ENCODE data around the gene SLC30A3. TPM values are rescaled to one million over a fixed set of nuclear protein-coding genes. Genes with fewer than 3 reads are reported as not detected.

SLC30A3 gene
- total and polyA plus RNA-seq, 2 of the 13 experiments (the other 11 are each of a cell fraction or from before 2014, with no cell fraction given), result 0.38 to 0.79 TPM

- TF ChIP-seq AFF4 (CRISPR knock-in tag; IDR thresholded peaks at IDR 0.05), result no peak
- no peak for TF ChIP-seq ZMYM4 (CRISPR knock-in tag; IDR thresholded peaks at IDR 0.05)
- no peak for TF ChIP-seq LCORL (IDR thresholded peaks at IDR 0.05)
- TF ChIP-seq LCORL (CRISPR knock-in tag; IDR thresholded peaks at IDR 0.05), result no peak
- TF ChIP-seq ZNF605 (CRISPR knock-in tag; IDR thresholded peaks at IDR 0.05), result no peak
- 0 out of 2 replicates have a peak, but pooled peaks have one; percentile 35 for TF ChIP-seq NCOA2 (CRISPR knock-in tag; IDR thresholded peaks at IDR 0.05)
- TF ChIP-seq TEAD2 (CRISPR knock-in tag; IDR thresholded peaks at IDR 0.05), result 0 out of 2 replicates have a peak, but pooled peaks have one; percentile 71
- no peak for TF ChIP-seq ZNF598 (CRISPR knock-in tag; IDR thresholded peaks at IDR 0.05; ENCODE audit: borderline replicate concordance)
- TF ChIP-seq ZNF121 (CRISPR knock-in tag; IDR thresholded peaks at IDR 0.05), result no peak
- no peak for TF ChIP-seq FOXK2 (IDR thresholded peaks at IDR 0.05)
- TF ChIP-seq TP53 (CRISPR knock-in tag; conservative IDR thresholded peaks at IDR 0.05), result no peak
- no peak for TF ChIP-seq ZNF513 (CRISPR knock-in tag; conservative IDR thresholded peaks at IDR 0.05)
- TF ChIP-seq KAT8 (CRISPR knock-in tag; IDR thresholded peaks at IDR 0.05), result peak; percentile 48; the same call in 1 of the 2 replicates
- no peak for TF ChIP-seq RARG (CRISPR knock-in tag; IDR thresholded peaks at IDR 0.05; ENCODE audit: low read depth)
- no peak for TF ChIP-seq SMARCC2 (IDR thresholded peaks at IDR 0.05)
- TF ChIP-seq ZNF20 (CRISPR knock-in tag; IDR thresholded peaks at IDR 0.05), result no peak
- TF ChIP-seq HNF1B (CRISPR knock-in tag; IDR thresholded peaks at IDR 0.05), result no peak
- TF ChIP-seq NR1H2 (CRISPR knock-in tag; IDR thresholded peaks at IDR 0.05; ENCODE audit: borderline replicate concordance, low read depth), result 0 out of 2 replicates have a peak, but pooled peaks have one; percentile 10
- TF ChIP-seq ZBTB25 (CRISPR knock-in tag; IDR thresholded peaks at IDR 0.05), result 0 out of 2 replicates have a peak, but pooled peaks have one; percentile 21
- TF ChIP-seq ZNF724P (CRISPR knock-in tag; IDR thresholded peaks at IDR 0.05; ENCODE audit: borderline replicate concordance), result no peak
- no peak for TF ChIP-seq SNAI1 (CRISPR knock-in tag; IDR thresholded peaks at IDR 0.05; ENCODE audit: borderline replicate concordance)
- no peak for TF ChIP-seq ZNF33B (CRISPR knock-in tag; IDR thresholded peaks at IDR 0.05)
- TF ChIP-seq CENPT (CRISPR knock-in tag; IDR thresholded peaks at IDR 0.05; ENCODE audit: low read depth), result peak; percentile 77; the same call in 1 of the 2 replicates
Measured at GRCh38 chr2:27217173-27218121, 45.4 kb downstream of the SLC30A3 start, which contains the start of gene CAD (continued).
